Measurements from ENCODE around the gene NISCH.

GRCh38 chr3:52470920-52471319, 15.5 kb downstream of the NISCH start:
- TF ChIP-seq, protein P1, sequence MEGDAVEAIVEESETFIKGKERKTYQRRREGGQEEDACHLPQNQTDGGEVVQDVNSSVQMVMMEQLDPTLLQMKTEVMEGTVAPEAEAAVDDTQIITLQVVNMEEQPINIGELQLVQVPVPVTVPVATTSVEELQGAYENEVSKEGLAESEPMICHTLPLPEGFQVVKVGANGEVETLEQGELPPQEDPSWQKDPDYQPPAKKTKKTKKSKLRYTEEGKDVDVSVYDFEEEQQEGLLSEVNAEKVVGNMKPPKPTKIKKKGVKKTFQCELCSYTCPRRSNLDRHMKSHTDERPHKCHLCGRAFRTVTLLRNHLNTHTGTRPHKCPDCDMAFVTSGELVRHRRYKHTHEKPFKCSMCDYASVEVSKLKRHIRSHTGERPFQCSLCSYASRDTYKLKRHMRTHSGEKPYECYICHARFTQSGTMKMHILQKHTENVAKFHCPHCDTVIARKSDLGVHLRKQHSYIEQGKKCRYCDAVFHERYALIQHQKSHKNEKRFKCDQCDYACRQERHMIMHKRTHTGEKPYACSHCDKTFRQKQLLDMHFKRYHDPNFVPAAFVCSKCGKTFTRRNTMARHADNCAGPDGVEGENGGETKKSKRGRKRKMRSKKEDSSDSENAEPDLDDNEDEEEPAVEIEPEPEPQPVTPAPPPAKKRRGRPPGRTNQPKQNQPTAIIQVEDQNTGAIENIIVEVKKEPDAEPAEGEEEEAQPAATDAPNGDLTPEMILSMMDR (IDR thresholded peaks at IDR 0.05) = no peak
- TF ChIP-seq POLR2AphosphoS5 (IDR thresholded peaks at IDR 0.05; ENCODE audit: low read depth, low read length) = no peak
- TF ChIP-seq REST (IDR thresholded peaks at IDR 0.05; ENCODE audit: insufficient read depth in 1 of 2, low read depth in 2 of 2, low read length in 1 of 2) = no peak

Data from Panc1 (cell line).